HL-60 (cell line): ENCODE measurements around the gene CRTC3.

Source experiments
- GABPA ChIP-seq: IDR thresholded peaks from 2 replicates; pipeline ENCODE4 v1.6.1; 2012; ENCODE audit warnings: low read depth
- TF ChIP-seq, protein P1 (sequence below): IDR thresholded peaks from one replicate; pipeline ENCODE4 v1.5.1; 2011; ENCODE audit warnings: low read length, control low read depth, inconsistent platforms; ENCODE audit not compliant: insufficient read depth

DNA sequence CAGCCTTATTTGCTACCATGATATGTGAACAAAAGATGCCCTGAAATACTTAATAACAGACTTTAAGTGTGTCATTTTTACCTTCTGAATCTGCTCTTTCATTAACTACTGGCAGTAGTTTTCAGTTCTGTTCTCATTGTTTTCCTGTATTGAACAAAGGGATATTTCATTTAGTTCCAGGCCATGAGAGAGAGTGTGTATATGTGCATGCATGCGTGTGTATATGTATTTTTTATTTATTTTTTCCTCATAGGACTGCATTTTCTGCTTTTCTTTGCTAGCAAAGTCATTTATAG, 46.8 kb upstream of the CRTC3 start:
- TF ChIP-seq, protein P1, sequence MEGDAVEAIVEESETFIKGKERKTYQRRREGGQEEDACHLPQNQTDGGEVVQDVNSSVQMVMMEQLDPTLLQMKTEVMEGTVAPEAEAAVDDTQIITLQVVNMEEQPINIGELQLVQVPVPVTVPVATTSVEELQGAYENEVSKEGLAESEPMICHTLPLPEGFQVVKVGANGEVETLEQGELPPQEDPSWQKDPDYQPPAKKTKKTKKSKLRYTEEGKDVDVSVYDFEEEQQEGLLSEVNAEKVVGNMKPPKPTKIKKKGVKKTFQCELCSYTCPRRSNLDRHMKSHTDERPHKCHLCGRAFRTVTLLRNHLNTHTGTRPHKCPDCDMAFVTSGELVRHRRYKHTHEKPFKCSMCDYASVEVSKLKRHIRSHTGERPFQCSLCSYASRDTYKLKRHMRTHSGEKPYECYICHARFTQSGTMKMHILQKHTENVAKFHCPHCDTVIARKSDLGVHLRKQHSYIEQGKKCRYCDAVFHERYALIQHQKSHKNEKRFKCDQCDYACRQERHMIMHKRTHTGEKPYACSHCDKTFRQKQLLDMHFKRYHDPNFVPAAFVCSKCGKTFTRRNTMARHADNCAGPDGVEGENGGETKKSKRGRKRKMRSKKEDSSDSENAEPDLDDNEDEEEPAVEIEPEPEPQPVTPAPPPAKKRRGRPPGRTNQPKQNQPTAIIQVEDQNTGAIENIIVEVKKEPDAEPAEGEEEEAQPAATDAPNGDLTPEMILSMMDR = no peak
- TF ChIP-seq GABPA = no peak
